OCI-LY1 (cell line): ENCODE measurements around the gene MAD1L1.

Source experiments
- H2AFZ ChIP-seq: fragments of 200-600 bp; sonication (generic), shearing (Covaris generic); 2 replicates; pipeline ENCODE4 v1.6.0; 2014; ENCODE audit warnings: antibody characterized with exemption, mild to moderate bottlenecking, low read length
- H3F3A ChIP-seq: fragments of 200-600 bp; sonication (generic), shearing (Covaris generic); 2 replicates; pipeline ENCODE4 v1.6.0; 2014; ENCODE audit warnings: mild to moderate bottlenecking, antibody characterized with exemption, low read length, moderate library complexity; ENCODE audit not compliant: insufficient read depth
- H3K27ac ChIP-seq: fragments of 200-600 bp; sonication (generic); 2 replicates; pipeline ENCODE4 v1.5.1; 2014; ENCODE audit warnings: low read length, mixed run types, mild to moderate bottlenecking, low read depth; ENCODE audit not compliant: poor library complexity, severe bottlenecking
- H3K27me3 ChIP-seq: fragments of 200-600 bp; sonication (generic); 2 replicates; pipeline ENCODE4 v1.6.0; 2014; ENCODE audit warnings: antibody characterized with exemption, mild to moderate bottlenecking, low read length, moderate library complexity; ENCODE audit not compliant: insufficient read depth
- H3K36me3 ChIP-seq: fragments of 200-600 bp; sonication (generic); 2 replicates; pipeline ENCODE4 v1.6.1; 2014; ENCODE audit warnings: mild to moderate bottlenecking, antibody characterized with exemption, low read length, moderate library complexity, mixed read lengths; ENCODE audit not compliant: insufficient read depth
- H3K4me1 ChIP-seq: fragments of 200-600 bp; sonication (generic); 2 replicates; pipeline ENCODE4 v1.5.1; 2014; ENCODE audit warnings: mild to moderate bottlenecking, low read length, moderate library complexity; ENCODE audit not compliant: insufficient read depth, severe bottlenecking
- H3K4me2 ChIP-seq: fragments of 200-600 bp; sonication (generic), shearing (Covaris generic); 2 replicates; pipeline ENCODE4 v1.6.1; 2014; ENCODE audit warnings: low read length
- H3K4me3 ChIP-seq: fragments of 200-600 bp; sonication (generic); 2 replicates; pipeline ENCODE4 v1.5.1; 2014; ENCODE audit warnings: low read length, low read depth, mild to moderate bottlenecking, mixed read lengths; ENCODE audit not compliant: poor library complexity, severe bottlenecking
- H3K79me2 ChIP-seq: fragments of 200-600 bp; shearing (Covaris generic); 2 replicates; pipeline ENCODE4 v1.6.1; 2016; ENCODE audit warnings: mixed run types, low read length, mixed read lengths; ENCODE audit not compliant: insufficient read depth
- H3K9ac ChIP-seq: fragments of 200-600 bp; sonication (generic), shearing (Covaris generic); 2 replicates; pipeline ENCODE4 v1.6.1; 2014; ENCODE audit warnings: mild to moderate bottlenecking, low read length, mixed read lengths
- H3K9me2 ChIP-seq: fragments of 200-600 bp; sonication (generic), shearing (Covaris generic); 2 replicates; pipeline ENCODE4 v1.6.1; 2014; ENCODE audit warnings: low read depth, mild to moderate bottlenecking, low read length, mixed read lengths
- H3K9me3 ChIP-seq: fragments of 200-600 bp; shearing (Covaris generic); 2 replicates; pipeline ENCODE4 v1.6.1; 2014; ENCODE audit warnings: low read length, mixed read lengths
- H4K20me1 ChIP-seq: fragments of 200-600 bp; sonication (generic), shearing (Covaris generic); 2 replicates; pipeline ENCODE4 v1.6.0; 2016; ENCODE audit warnings: mild to moderate bottlenecking, low read length; ENCODE audit not compliant: insufficient read depth
- CTCF ChIP-seq: fragments of 200-600 bp; sonication (generic), shearing (Covaris generic); IDR thresholded peaks from 2 replicates; pipeline ENCODE4 v1.5.1; 2017; ENCODE audit warnings: mild to moderate bottlenecking, antibody characterized with exemption, low read length, moderate library complexity, mixed read lengths
- EZH2 ChIP-seq: fragments of 200-600 bp; sonication (generic), shearing (Covaris generic); IDR thresholded peaks from 2 replicates; pipeline ENCODE4 v1.8.0; 2017; ENCODE audit warnings: borderline replicate concordance, mixed run types, mild to moderate bottlenecking, antibody characterized with exemption, low read length, moderate library complexity, mixed read lengths

Gene MAD1L1

GRCh38 chr7:2109251-2109872, 123.4 kb downstream of the MAD1L1 start:
- Histone ChIP-seq H3F3A (no peaks in the 10 kb centered on the region), H3K9me2 (no peaks in the 10 kb centered on the region), H3K27me3 (no peaks in the 10 kb centered on the region), H3K9me3 (no peaks in the 10 kb centered on the region), H3K4me2 (peak overlapping the region; percentile 86), H4K20me1 (no peaks in the 10 kb centered on the region), H3K79me2 (no peaks in the 10 kb centered on the region), H2AFZ (no peak overlapping the region), H3K4me1 (peaks cover 86% of the 10 kb centered on the region), H3K36me3 (peaks cover 9% of the 10 kb centered on the region; the same call in 1 of the 2 replicates), H3K4me3 (peak overlapping the region; percentile 60), H3K9ac (peak overlapping the region; percentile 78), H3K27ac (peak overlapping the region; percentile 94)
- TF ChIP-seq EZH2 = no peak
- no peak for TF ChIP-seq CTCF

- Histone ChIP-seq H3K9ac (peak overlapping the region; percentile 78), H3K4me1 (peaks cover 93% of the 10 kb centered on the region), H3K27ac (peak overlapping the region; percentile 94)
Measured at GRCh38 chr7:2108501-2109250, 124.1 kb downstream of the MAD1L1 start.

GRCh38 chr7:2108071-2108455, 124.7 kb downstream of the MAD1L1 start:
- no peaks in the 10 kb centered on the region for H3K9me3 ChIP-seq
- H3K27me3 ChIP-seq = no peaks in the 10 kb centered on the region
- no peaks in the 10 kb centered on the region for H3K9me2 ChIP-seq
- H3F3A ChIP-seq = no peaks in the 10 kb centered on the region
- peak overlapping the region; percentile 39 for H3K4me3 ChIP-seq
- TF ChIP-seq EZH2 = no peak
- TF ChIP-seq CTCF = no peak
- no peak overlapping the region for H2AFZ ChIP-seq
- H4K20me1 ChIP-seq = no peaks in the 10 kb centered on the region
- peak overlapping the region; percentile 94 for H3K27ac ChIP-seq
- H3K4me2 ChIP-seq = peak overlapping the region; percentile 86
- peaks cover 96% of the 10 kb centered on the region for H3K4me1 ChIP-seq
- no peaks in the 10 kb centered on the region for H3K79me2 ChIP-seq
- H3K36me3 ChIP-seq = no peaks in the 10 kb centered on the region
- peak overlapping the region; percentile 78 for H3K9ac ChIP-seq

More at GRCh38 chr7:2108501-2109250, 124.1 kb downstream of the MAD1L1 start:
- no peaks in the 10 kb centered on the region for H3F3A ChIP-seq
- no peak for TF ChIP-seq EZH2
- no peak for TF ChIP-seq CTCF
- no peaks in the 10 kb centered on the region for H3K27me3 ChIP-seq
- H3K9me2 ChIP-seq = no peaks in the 10 kb centered on the region
- H3K36me3 ChIP-seq = 0 out of 2 replicates have a peak, but pooled peaks cover 2% of the 10 kb centered on the region
- H3K79me2 ChIP-seq = no peaks in the 10 kb centered on the region
- H2AFZ ChIP-seq = no peak overlapping the region
- H4K20me1 ChIP-seq = no peaks in the 10 kb centered on the region
- H3K4me2 ChIP-seq = peak overlapping the region; percentile 86
- no peaks in the 10 kb centered on the region for H3K9me3 ChIP-seq
- H3K4me3 ChIP-seq = peak overlapping the region; percentile 60
